Small intestine (tissue), 7 donors: Measurements from ENCODE around the gene ZMIZ1. TPM values are rescaled to one million over a fixed set of nuclear protein-coding genes. Genes with fewer than 3 reads are reported as not detected.
A peak's percentile ranks its signal among the peaks of the same experiment; 100 is the strongest.

ENCODE experiments used
- DNase-seq, 2 donors: peaks; one replicate each; pipeline versions ENCODE4 v3.0.0 to v3.0.0-alpha.2; 2013
- FAIRE-seq: peaks from 2 replicates; lab custom pipeline; 2012; peaks lifted over from hg19 to GRCh38; lab: Jason Lieb, UNC
- H3K27ac ChIP-seq, 3 donors: one replicate each; pipeline ENCODE4 v1.5.1; 2013; ENCODE audit warnings: low read length in 2 of 3, mild to moderate bottlenecking in 2 of 3, control low read depth in 1 of 3, inconsistent platforms in 1 of 3, low read depth in 1 of 3, moderate library complexity in 1 of 3
- H3K27me3 ChIP-seq, 3 donors: one replicate each; pipeline ENCODE4 v1.6.1; 2013; ENCODE audit warnings: low read length in 3 of 3, inconsistent platforms in 1 of 3; ENCODE audit not compliant: control insufficient read depth in 3 of 3, insufficient read depth in 3 of 3
- H3K36me3 ChIP-seq, 3 donors: one replicate each; pipeline ENCODE4 v1.6.1; 2013; ENCODE audit warnings: low read length in 3 of 3, inconsistent platforms in 1 of 3, low read depth in 1 of 3, mild to moderate bottlenecking in 1 of 3, moderate library complexity in 1 of 3; ENCODE audit not compliant: control insufficient read depth in 3 of 3, insufficient read depth in 2 of 3
- H3K4me1 ChIP-seq, 3 donors: one replicate each; pipeline ENCODE4 v1.6.1; 2013; ENCODE audit warnings: low read length in 2 of 3, inconsistent platforms in 1 of 3, low read depth in 1 of 3, mild to moderate bottlenecking in 1 of 3, moderate library complexity in 1 of 3; ENCODE audit not compliant: control insufficient read depth in 3 of 3, insufficient read depth in 2 of 3
- H3K4me3 ChIP-seq, 3 donors: one replicate each; pipeline ENCODE4 v1.5.1; 2013; ENCODE audit warnings: low read length in 3 of 3, control low read depth in 1 of 3, inconsistent platforms in 1 of 3, low read depth in 1 of 3, mild to moderate bottlenecking in 1 of 3, moderate library complexity in 1 of 3
- H3K9me3 ChIP-seq, 2 donors: one replicate each; pipeline ENCODE4 v1.6.1; 2013; ENCODE audit warnings: low read depth in 1 of 2, low read length in 1 of 2; ENCODE audit not compliant: control insufficient read depth in 2 of 2, insufficient read depth in 1 of 2
- WGBS, 3 donors: extraction: QIAGEN DNeasy Blood & Tissue Kit; methylation state at CpG; one replicate each; pipeline ENCODE4 v1.1.7; 2013; 5-methylcytosine and 5-hydroxymethylcytosine counted together
- polyA plus RNA-seq, 4 donors: library from polyadenylated mRNA; stranded (reverse) in 3 of 4; unstranded in 1 of 4; fragments of 200-250 nt in 3 of 4; fragments of 120-200 nt in 1 of 4; gene quantifications; one replicate each; pipeline versions ENCODE4 v1.2.1 to v1.2.3, GENCODE V29; 2013
- donor health status: healthy with polysubstance abuse.
- donor health status: control.
- donor health status: control.
- donor health status: Bipolar disorder and iron deficiency.
- donor health status: healthy.

ZMIZ1 gene
- polyA plus RNA-seq, 4 donors = 15.1 to 40.7 (median 19.9) TPM

- DNase-seq = peak in 1 of 2 donors; percentile 48
- Histone ChIP-seq H3K36me3 (peaks cover 0 to 33% (median 0%) of the 10 kb centered on the region in 3 donors), H3K9me3 (no peaks in the 10 kb centered on the region), H3K4me1 (peaks cover 39 to 91% (median 43%) of the 10 kb centered on the region in 3 donors), H3K27ac (peak overlapping the region; percentile 84 to 96 (median 87)), H3K4me3 (no peak overlapping the region), H3K27me3 (no peaks in the 10 kb centered on the region)
- FAIRE-seq = no peak
- 28 to 58% (median 46%) methylated on average over 3 of the region's 3 CpGs for WGBS, 3 donors
Measured at GRCh38 chr10:79075418-79075817, 6.7 kb downstream of the ZMIZ1 start.

DNA sequence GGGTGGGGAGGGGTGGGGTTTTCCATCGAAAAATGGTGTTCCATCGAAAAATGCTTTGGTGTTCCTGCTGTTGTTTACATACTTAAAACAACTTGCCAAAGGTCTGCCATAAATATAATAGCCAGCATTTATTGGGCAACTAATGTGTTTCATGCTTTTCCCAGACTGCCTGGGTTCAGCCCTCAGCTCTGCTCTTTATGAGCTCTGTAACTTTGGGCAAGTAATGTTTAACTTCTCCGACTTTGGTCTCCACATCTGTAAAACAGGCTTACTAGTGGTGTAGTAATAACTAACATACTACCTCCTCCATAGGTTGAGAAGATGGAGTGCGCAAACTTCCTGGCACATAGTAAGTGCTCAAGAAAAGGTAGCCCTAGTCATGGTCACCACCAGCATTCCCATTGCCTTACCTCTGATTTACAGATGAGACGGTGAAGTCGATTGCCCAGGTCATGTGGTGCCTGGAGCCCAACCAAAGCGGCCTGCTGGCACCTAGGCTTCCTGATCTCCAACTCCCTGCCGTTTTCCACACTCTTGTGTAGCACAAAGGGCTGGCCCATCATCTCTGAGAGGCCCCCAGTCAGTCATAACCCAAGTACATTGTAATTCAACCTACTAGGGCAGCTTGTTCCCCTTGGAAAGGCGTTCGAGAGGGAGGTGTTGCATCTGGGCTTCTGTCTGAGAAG, 8.9 kb downstream of the ZMIZ1 start:
- DNase-seq (peak; percentile 67 to 68), FAIRE-seq (no peak)
- Histone ChIP-seq H3K27me3 (no peaks in the 10 kb centered on the region), H3K9me3 (no peaks in the 10 kb centered on the region), H3K27ac (peak overlapping the region; percentile 80 to 84 (median 80)), H3K4me1 (peaks cover 36 to 88% (median 41%) of the 10 kb centered on the region in 3 donors), H3K36me3 (peaks cover 0 to 52% (median 0%) of the 10 kb centered on the region in 3 donors), H3K4me3 (no peak overlapping the region)
- WGBS, 3 donors = 48 to 66% (median 51%) methylated on average over 10 of the region's 10 CpGs

DNA sequence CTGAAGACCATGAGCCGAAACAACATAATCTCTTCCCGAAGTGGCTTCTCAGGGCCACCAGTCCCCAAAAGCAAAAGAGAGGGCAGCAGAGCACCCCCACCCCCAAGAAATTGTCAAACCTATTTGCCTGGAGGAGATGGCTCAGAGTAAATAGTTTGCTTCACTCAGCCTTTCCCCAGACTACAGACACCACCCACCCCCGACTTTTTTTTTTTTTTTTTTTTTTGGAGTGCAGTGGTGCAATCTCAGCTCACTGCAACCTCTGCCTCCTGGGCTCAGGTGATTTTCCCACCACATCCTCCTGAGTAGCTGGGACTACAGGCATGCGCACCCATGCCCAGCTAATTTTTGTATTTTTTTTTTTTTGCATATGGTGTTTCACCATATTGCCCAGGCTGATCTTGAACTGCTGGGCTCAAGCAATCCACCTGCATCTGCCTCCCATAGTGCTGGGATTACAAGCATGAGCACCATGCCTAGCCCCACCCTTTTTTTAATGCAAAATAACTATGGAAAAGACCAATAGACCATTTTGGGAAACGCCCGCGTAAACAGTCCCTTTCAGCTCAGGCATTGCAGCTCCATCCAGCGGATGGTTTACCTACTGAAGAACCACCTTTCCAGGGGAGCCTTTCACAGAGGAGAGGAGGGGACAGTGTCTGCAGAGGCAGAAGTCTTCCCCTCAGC, 9.7 kb downstream of the ZMIZ1 start:
- 72 to 77% (median 76%) methylated on average over 8 of the region's 8 CpGs for WGBS, 3 donors
- H3K36me3 ChIP-seq = peaks cover 0 to 48% (median 0%) of the 10 kb centered on the region in 3 donors
- no peaks in the 10 kb centered on the region for H3K27me3 ChIP-seq
- peaks cover 33 to 85% (median 37%) of the 10 kb centered on the region in 3 donors for H3K4me1 ChIP-seq
- H3K9me3 ChIP-seq = no peaks in the 10 kb centered on the region
- FAIRE-seq (no peak), DNase-seq (no peak)
- peak overlapping the region in 1 of 3 donors; percentile 84 for H3K27ac ChIP-seq
- no peak overlapping the region for H3K4me3 ChIP-seq

DNA sequence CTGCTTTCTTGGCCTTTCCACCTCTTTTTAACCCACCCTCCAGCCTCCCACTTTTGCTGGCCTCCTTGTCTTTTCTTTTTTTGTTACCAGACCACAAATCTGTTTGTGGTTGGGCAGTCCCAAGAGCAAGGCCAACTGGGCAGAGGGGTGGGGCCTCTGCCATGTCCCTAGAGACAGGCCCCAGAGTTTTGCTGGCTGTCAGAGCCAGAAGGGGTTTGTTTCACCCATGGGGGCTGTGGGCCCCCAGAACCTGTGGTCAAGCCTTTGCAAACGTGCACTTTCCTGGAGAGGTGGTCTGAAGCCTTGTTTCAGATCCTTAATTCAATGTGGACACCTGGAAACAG, 10.3 kb downstream of the ZMIZ1 start:
- H3K4me3 ChIP-seq = no peak overlapping the region
- peaks cover 33 to 85% (median 39%) of the 10 kb centered on the region in 3 donors for H3K4me1 ChIP-seq
- peak overlapping the region in 2 of 3 donors; percentile 19 to 42 for H3K27ac ChIP-seq
- H3K9me3 ChIP-seq = no peaks in the 10 kb centered on the region
- no peaks in the 10 kb centered on the region for H3K27me3 ChIP-seq
- WGBS, 3 donors = 57 to 64% (median 58%) methylated on average over 1 of the region's 1 CpG
- H3K36me3 ChIP-seq = peaks cover 0 to 48% (median 0%) of the 10 kb centered on the region in 3 donors
- DNase-seq = no peak
- FAIRE-seq = no peak

- 39 to 58% (median 40%) methylated on average over 15 of the region's 15 CpGs for WGBS, 3 donors
- DNase-seq = peak in 1 of 2 donors; percentile 62
- FAIRE-seq = no peak
Measured at GRCh38 chr10:79079490-79080355, 11.0 kb downstream of the ZMIZ1 start.

GRCh38 chr10:79081353-79082034, 12.7 kb downstream of the ZMIZ1 start:
- Histone ChIP-seq H3K4me1 (peaks cover 21 to 67% (median 39%) of the 10 kb centered on the region in 3 donors), H3K27ac (peak overlapping the region in 2 of 3 donors; percentile 12 to 37)
- WGBS, 3 donors = 64 to 79% (median 65%) methylated on average over 12 of the region's 12 CpGs

More at GRCh38 chr10:79079490-79080355, 11.0 kb downstream of the ZMIZ1 start:
- Histone ChIP-seq H3K4me3 (no peak overlapping the region), H3K9me3 (no peaks in the 10 kb centered on the region), H3K36me3 (peaks cover 0 to 45% (median 0%) of the 10 kb centered on the region in 3 donors), H3K27me3 (no peaks in the 10 kb centered on the region), H3K4me1 (peaks cover 33 to 84% (median 42%) of the 10 kb centered on the region in 3 donors), H3K27ac (peak overlapping the region; percentile 19 to 54 (median 42))

DNA sequence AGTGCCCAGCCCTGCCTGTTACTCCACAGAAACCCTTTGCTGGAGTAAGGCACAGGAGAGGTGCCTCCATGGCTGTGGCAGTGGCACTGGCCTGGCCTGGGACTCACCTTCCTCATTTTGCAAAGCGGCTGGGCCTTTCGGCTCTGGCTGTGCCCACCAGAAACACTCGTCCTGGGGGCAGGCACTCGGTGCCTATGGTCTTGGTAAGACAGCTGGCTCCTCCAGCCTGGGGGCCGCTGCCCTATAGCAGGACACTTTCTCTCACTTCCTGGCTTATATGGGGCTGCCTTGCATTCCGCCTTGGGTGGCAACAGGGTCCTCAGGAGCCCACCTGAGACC, 13.2 kb downstream of the ZMIZ1 start:
- Histone ChIP-seq H3K27ac (peak overlapping the region in 1 of 3 donors; percentile 85), H3K36me3 (peaks cover 0 to 46% (median 0%) of the 10 kb centered on the region in 3 donors), H3K4me1 (peaks cover 21 to 62% (median 39%) of the 10 kb centered on the region in 3 donors), H3K4me3 (no peak overlapping the region), H3K9me3 (no peaks in the 10 kb centered on the region), H3K27me3 (no peaks in the 10 kb centered on the region)
- FAIRE-seq = no peak
- DNase-seq = no peak
- WGBS, 3 donors = 87 to 93% (median 87%) methylated on average over 6 of the region's 6 CpGs

More at GRCh38 chr10:79081353-79082034, 12.7 kb downstream of the ZMIZ1 start:
- no peaks in the 10 kb centered on the region for H3K27me3 ChIP-seq
- FAIRE-seq (no peak), DNase-seq (no peak)
- H3K36me3 ChIP-seq = peaks cover 0 to 48% (median 0%) of the 10 kb centered on the region in 3 donors
- H3K9me3 ChIP-seq = no peaks in the 10 kb centered on the region
- no peak overlapping the region for H3K4me3 ChIP-seq
